GM21717 (cell line): Measurements from ENCODE around the gene IGF1R.

Source experiments
- ATAC-seq: cut with Tn5 transposase; IDR thresholded peaks from one replicate; pipeline ENCODE4 v1.9.1; 2021; ENCODE audit warnings: mild to moderate bottlenecking, moderate library complexity; ENCODE audit not compliant: unreplicated experiment

Gene IGF1R

GRCh38 chr15:98740963-98741362, 92.6 kb downstream of the IGF1R start:
- no peak for ATAC-seq

GRCh38 chr15:98743177-98743576, 94.8 kb downstream of the IGF1R start:
- no peak for ATAC-seq

GRCh38 chr15:98744506-98744905, 96.2 kb downstream of the IGF1R start:
- no peak for ATAC-seq

- ATAC-seq = no peak
Observed at GRCh38 chr15:98745179-98745578, 96.8 kb downstream of the IGF1R start.

- no peak for ATAC-seq
Observed at GRCh38 chr15:98745650-98746374, 97.5 kb downstream of the IGF1R start.

- ATAC-seq = no peak
Observed at GRCh38 chr15:98746375-98747155, 98.2 kb downstream of the IGF1R start.

- ATAC-seq = no peak
Observed at GRCh38 chr15:98751767-98752166, 103.4 kb downstream of the IGF1R start.

GRCh38 chr15:98753726-98754656, 105.7 kb downstream of the IGF1R start:
- no peak for ATAC-seq

GRCh38 chr15:98754657-98755022, 106.3 kb downstream of the IGF1R start:
- ATAC-seq = no peak

GRCh38 chr15:98755138-98755537, 106.8 kb downstream of the IGF1R start:
- ATAC-seq = no peak

- no peak for ATAC-seq
Observed at GRCh38 chr15:98755781-98756180, 107.4 kb downstream of the IGF1R start.

- no peak for ATAC-seq
Observed at GRCh38 chr15:98758224-98758623, 109.9 kb downstream of the IGF1R start.

- no peak for ATAC-seq
Observed at GRCh38 chr15:98759277-98759676, 110.9 kb downstream of the IGF1R start.

GRCh38 chr15:98760112-98760826, 111.9 kb downstream of the IGF1R start:
- ATAC-seq = no peak

- no peak for ATAC-seq
Observed at GRCh38 chr15:98760975-98761374, 112.6 kb downstream of the IGF1R start.

- no peak for ATAC-seq
Observed at GRCh38 chr15:98763179-98763578, 114.8 kb downstream of the IGF1R start.

- ATAC-seq = no peak
Observed at GRCh38 chr15:98764291-98764690, 116.0 kb downstream of the IGF1R start.

GRCh38 chr15:98765610-98766009, 117.3 kb downstream of the IGF1R start:
- ATAC-seq = no peak

GRCh38 chr15:98767692-98768091, 119.4 kb downstream of the IGF1R start:
- no peak for ATAC-seq

- ATAC-seq = no peak
Observed at GRCh38 chr15:98769867-98770266, 121.5 kb downstream of the IGF1R start.

- ATAC-seq = no peak
Observed at GRCh38 chr15:98770984-98771383, 122.6 kb downstream of the IGF1R start.
